ENCODE results near the gene STARD13.

DNA sequence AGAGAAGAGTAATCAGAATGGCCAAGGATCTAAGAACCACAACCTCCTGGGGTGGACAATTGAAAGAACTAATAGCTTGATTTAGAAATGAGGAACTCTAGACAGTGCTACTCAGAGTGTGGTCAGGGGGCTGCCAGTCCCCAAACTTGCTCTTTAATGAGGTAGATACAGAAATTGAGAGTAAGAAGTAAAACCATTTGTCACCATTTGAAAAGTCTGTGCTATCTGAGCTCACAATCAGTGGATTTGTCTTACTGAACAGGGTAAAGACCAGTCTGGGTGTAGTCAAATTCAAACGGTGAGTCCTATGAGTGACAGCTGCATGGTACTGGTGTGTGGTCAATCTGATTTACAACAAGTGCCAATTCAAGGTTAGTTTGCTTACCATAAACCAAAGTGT, 150.5 kb downstream of the STARD13 start:
- TF ChIP-seq, protein P1, sequence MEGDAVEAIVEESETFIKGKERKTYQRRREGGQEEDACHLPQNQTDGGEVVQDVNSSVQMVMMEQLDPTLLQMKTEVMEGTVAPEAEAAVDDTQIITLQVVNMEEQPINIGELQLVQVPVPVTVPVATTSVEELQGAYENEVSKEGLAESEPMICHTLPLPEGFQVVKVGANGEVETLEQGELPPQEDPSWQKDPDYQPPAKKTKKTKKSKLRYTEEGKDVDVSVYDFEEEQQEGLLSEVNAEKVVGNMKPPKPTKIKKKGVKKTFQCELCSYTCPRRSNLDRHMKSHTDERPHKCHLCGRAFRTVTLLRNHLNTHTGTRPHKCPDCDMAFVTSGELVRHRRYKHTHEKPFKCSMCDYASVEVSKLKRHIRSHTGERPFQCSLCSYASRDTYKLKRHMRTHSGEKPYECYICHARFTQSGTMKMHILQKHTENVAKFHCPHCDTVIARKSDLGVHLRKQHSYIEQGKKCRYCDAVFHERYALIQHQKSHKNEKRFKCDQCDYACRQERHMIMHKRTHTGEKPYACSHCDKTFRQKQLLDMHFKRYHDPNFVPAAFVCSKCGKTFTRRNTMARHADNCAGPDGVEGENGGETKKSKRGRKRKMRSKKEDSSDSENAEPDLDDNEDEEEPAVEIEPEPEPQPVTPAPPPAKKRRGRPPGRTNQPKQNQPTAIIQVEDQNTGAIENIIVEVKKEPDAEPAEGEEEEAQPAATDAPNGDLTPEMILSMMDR (IDR thresholded peaks at IDR 0.05; ENCODE audit: insufficient read depth, low read length): no peak
- TF ChIP-seq POLR2AphosphoS5 (IDR thresholded peaks at IDR 0.05; ENCODE audit: low read depth) (no peak), SPI1 (IDR thresholded peaks at IDR 0.05; ENCODE audit: borderline replicate concordance, low read depth) (no peak)
- TF ChIP-seq, protein P2, sequence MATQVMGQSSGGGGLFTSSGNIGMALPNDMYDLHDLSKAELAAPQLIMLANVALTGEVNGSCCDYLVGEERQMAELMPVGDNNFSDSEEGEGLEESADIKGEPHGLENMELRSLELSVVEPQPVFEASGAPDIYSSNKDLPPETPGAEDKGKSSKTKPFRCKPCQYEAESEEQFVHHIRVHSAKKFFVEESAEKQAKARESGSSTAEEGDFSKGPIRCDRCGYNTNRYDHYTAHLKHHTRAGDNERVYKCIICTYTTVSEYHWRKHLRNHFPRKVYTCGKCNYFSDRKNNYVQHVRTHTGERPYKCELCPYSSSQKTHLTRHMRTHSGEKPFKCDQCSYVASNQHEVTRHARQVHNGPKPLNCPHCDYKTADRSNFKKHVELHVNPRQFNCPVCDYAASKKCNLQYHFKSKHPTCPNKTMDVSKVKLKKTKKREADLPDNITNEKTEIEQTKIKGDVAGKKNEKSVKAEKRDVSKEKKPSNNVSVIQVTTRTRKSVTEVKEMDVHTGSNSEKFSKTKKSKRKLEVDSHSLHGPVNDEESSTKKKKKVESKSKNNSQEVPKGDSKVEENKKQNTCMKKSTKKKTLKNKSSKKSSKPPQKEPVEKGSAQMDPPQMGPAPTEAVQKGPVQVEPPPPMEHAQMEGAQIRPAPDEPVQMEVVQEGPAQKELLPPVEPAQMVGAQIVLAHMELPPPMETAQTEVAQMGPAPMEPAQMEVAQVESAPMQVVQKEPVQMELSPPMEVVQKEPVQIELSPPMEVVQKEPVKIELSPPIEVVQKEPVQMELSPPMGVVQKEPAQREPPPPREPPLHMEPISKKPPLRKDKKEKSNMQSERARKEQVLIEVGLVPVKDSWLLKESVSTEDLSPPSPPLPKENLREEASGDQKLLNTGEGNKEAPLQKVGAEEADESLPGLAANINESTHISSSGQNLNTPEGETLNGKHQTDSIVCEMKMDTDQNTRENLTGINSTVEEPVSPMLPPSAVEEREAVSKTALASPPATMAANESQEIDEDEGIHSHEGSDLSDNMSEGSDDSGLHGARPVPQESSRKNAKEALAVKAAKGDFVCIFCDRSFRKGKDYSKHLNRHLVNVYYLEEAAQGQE (IDR thresholded peaks at IDR 0.05; ENCODE audit: insufficient replicate concordance, low read depth): no peak
